NT2/D1 (cell line): Measurements from ENCODE around the gene ECI1.
"Not testable (repeated sequence)": the region's sequence is repeated elsewhere in the genome, so short reads cannot be mapped to it uniquely, and the experiment has no call there.

ENCODE experiments used
- DNase-seq: peaks from one replicate; pipeline ENCODE4 v3.0.0-alpha.2; 2011; ENCODE audit warnings: low read depth, low spot score
- H3K27me3 ChIP-seq: 2 replicates; pipeline ENCODE4 v1.6.0; 2011; ENCODE audit warnings: mild to moderate bottlenecking; ENCODE audit not compliant: insufficient read length, insufficient read depth
- H3K36me3 ChIP-seq: 2 replicates; pipeline ENCODE4 v1.6.1; 2011; ENCODE audit warnings: mild to moderate bottlenecking, low read length, mixed read lengths; ENCODE audit not compliant: insufficient read depth, insufficient read length
- H3K4me1 ChIP-seq: 2 replicates; pipeline ENCODE4 v1.5.1; 2011; ENCODE audit not compliant: insufficient read depth, insufficient read length
- H3K4me3 ChIP-seq: 2 replicates; pipeline ENCODE4 v1.5.1; 2011; ENCODE audit warnings: low read depth; ENCODE audit not compliant: insufficient read length
- H3K9ac ChIP-seq: 2 replicates; pipeline ENCODE4 v1.6.0; 2011; ENCODE audit warnings: low read depth; ENCODE audit not compliant: insufficient read length
- H3K9me3 ChIP-seq: 2 replicates; pipeline ENCODE4 v1.5.1; 2011; ENCODE audit warnings: mild to moderate bottlenecking, low read length; ENCODE audit not compliant: insufficient read depth
- SUZ12 ChIP-seq: IDR thresholded peaks from 2 replicates; pipeline ENCODE4 v1.6.1; 2011; ENCODE audit not compliant: insufficient read length, insufficient read depth; ENCODE audit errors: extremely low read depth
- YY1 ChIP-seq: IDR thresholded peaks from 2 replicates; pipeline ENCODE4 v1.6.1; 2011; ENCODE audit not compliant: insufficient read length, insufficient read depth
- ZNF274 ChIP-seq: IDR thresholded peaks from 2 replicates; pipeline ENCODE4 v1.6.1; 2011; ENCODE audit warnings: mild to moderate bottlenecking, low read depth, low read length

ECI1 gene

GRCh38 chr16:2260250-2260649 is 8.9 kb upstream of the ECI1 start:
- TF ChIP-seq ZNF274 (no peak), SUZ12 (no peak), YY1 (no peak)
- no peaks in the 10 kb centered on the region for H3K27me3 ChIP-seq
- H3K36me3 ChIP-seq: peaks cover 97% of the 10 kb centered on the region
- no peak overlapping the region for H3K9ac ChIP-seq
- H3K9me3 ChIP-seq: no peaks in the 10 kb centered on the region
- H3K4me1 ChIP-seq: no peaks in the 10 kb centered on the region
- no peak overlapping the region for H3K4me3 ChIP-seq
- DNase-seq: no peak

GRCh38 chr16:2258530-2258929 is 7.1 kb upstream of the ECI1 start:
- not testable (repeated sequence) for H3K9ac ChIP-seq, H3K4me1 ChIP-seq, DNase-seq, H3K27me3 ChIP-seq, H3K4me3 ChIP-seq, H3K9me3 ChIP-seq
- H3K36me3 ChIP-seq: peaks cover 95% of the 10 kb centered on the region

- Histone ChIP-seq H3K27me3 (no peaks in the 10 kb centered on the region), H3K36me3 (peaks cover 95% of the 10 kb centered on the region), H3K4me1 (no peaks in the 10 kb centered on the region), H3K9me3 (no peaks in the 10 kb centered on the region), H3K9ac (no peak overlapping the region), H3K4me3 (no peak overlapping the region)
- TF ChIP-seq ZNF274 (no peak), SUZ12 (no peak), YY1 (no peak)
- DNase-seq: no peak
These were observed 6.3 kb upstream of the ECI1 start for GRCh38 chr16:2257726-2258125.

- no peak for TF ChIP-seq YY1
- TF ChIP-seq SUZ12: no peak
- TF ChIP-seq ZNF274: no peak
- H3K27me3 ChIP-seq: no peaks in the 10 kb centered on the region
- no peaks in the 10 kb centered on the region for H3K4me1 ChIP-seq
- peaks cover 92% of the 10 kb centered on the region for H3K36me3 ChIP-seq
- H3K9ac ChIP-seq: no peak overlapping the region
- no peaks in the 10 kb centered on the region for H3K9me3 ChIP-seq
- H3K4me3 ChIP-seq: no peak overlapping the region
- DNase-seq: no peak
These were observed 5.2 kb upstream of the ECI1 start for GRCh38 chr16:2256531-2257140.

DNA sequence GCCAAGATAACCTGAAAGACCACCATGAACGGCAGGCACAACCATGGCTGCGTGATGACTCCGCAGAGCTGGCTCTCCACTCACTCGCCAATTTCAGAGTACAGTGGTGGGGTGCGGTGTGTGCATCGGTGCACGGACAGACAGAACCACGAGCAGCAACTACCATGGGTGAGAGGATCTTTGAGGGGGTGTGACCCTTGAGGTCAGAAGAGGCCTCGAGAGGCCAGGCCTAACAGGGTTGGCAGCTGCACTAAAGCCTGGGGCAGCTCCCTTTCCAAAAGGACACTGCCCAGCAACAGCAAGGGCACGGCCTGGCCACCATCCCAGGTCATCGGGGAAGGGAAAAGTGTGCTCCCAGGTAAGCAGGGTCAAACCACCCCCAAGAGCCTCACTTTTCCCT is 1.9 kb upstream of the ECI1 start:
- TF ChIP-seq ZNF274 (no peak), SUZ12 (no peak), YY1 (no peak)
- no peaks in the 10 kb centered on the region for H3K9me3 ChIP-seq
- H3K9ac ChIP-seq: no peak overlapping the region
- H3K27me3 ChIP-seq: no peaks in the 10 kb centered on the region
- H3K4me1 ChIP-seq: no peaks in the 10 kb centered on the region
- no peak for DNase-seq
- H3K36me3 ChIP-seq: peaks cover 73% of the 10 kb centered on the region
- no peak overlapping the region for H3K4me3 ChIP-seq

DNA sequence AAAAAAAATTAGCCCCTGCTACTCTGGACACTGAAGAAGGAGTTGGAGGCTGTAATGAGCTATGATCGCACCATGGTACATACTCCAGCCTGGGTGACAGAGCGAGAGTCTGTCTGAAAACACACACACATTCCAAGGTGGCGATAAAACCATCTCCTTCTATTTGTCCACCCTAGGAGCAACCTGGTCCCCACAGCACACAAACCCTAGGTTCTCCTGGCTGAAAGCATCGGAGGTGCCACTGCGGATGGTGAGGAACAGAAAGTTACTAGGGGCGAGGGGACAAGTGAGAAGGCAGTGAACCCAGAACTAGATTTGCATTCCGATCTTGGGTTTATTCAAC is 1.4 kb upstream of the ECI1 start:
- DNase-seq: no peak
- Histone ChIP-seq H3K4me3 (no peak overlapping the region), H3K9ac (no peak overlapping the region), H3K36me3 (peaks cover 73% of the 10 kb centered on the region), H3K4me1 (no peaks in the 10 kb centered on the region), H3K27me3 (no peaks in the 10 kb centered on the region), H3K9me3 (no peaks in the 10 kb centered on the region)
- no peak for TF ChIP-seq YY1

GRCh38 chr16:2250652-2251295 is 613 bp downstream of the ECI1 start:
- TF ChIP-seq YY1: no peak
- Histone ChIP-seq H3K4me1 (no peaks in the 10 kb centered on the region), H3K36me3 (peaks cover 67% of the 10 kb centered on the region), H3K4me3 (peak overlapping the region; percentile 89), H3K27me3 (no peaks in the 10 kb centered on the region), H3K9me3 (no peaks in the 10 kb centered on the region), H3K9ac (peak overlapping the region; percentile 96)
- DNase-seq: no peak

DNA sequence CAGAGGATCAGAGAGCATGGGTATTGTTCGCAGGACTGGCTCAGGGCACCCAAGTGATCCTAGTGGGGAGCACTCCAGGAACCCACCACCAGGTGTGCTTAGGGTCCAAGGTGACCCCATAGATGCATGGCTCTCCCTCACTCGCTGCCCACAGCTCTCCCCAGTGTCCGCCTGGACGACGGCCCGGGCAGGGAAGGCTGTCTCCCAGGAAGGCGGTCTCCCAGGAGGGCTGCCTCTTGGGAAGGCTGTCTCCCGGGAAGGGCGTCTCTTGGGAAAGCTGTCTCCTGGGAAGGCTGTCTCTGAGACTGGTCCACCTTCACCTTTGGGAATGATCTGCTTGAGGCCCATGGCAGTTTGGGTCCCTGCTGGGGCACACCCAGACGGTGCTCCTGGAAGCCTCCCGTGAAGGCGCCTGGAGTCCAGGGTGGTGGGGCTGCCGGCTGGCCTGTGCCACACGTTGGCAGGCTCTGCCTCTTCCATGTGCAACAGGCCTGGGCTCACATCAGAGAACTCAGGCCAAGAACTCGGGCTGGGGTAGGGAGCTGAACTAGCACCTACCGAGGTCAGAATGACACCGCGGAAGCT is 5.0 kb downstream of the ECI1 start:
- H3K27me3 ChIP-seq: no peaks in the 10 kb centered on the region
- peaks cover 67% of the 10 kb centered on the region for H3K36me3 ChIP-seq
- H3K4me3 ChIP-seq: no peak overlapping the region
- H3K9ac ChIP-seq: no peak overlapping the region
- H3K9me3 ChIP-seq: no peaks in the 10 kb centered on the region
- no peak for TF ChIP-seq YY1
- no peak for TF ChIP-seq ZNF274
- no peak for TF ChIP-seq SUZ12
- H3K4me1 ChIP-seq: peaks cover 3% of the 10 kb centered on the region
- no peak for DNase-seq
